GM19468 (cell line): ENCODE measurements around the gene LEFTY1.

Experiments used
- ATAC-seq: cut with Tn5 transposase; IDR thresholded peaks from one replicate; pipeline ENCODE4 v1.9.1; 2021; ENCODE audit warnings: mild to moderate bottlenecking, moderate library complexity, moderate number of reproducible peaks; ENCODE audit not compliant: unreplicated experiment; ENCODE audit errors: extremely low read depth

The LEFTY1 gene

GRCh38 chr1:225917101-225917500, 28.2 kb upstream of the LEFTY1 start:
- no peak for ATAC-seq

- no peak for ATAC-seq
Measured at GRCh38 chr1:225915538-225915991, 26.6 kb upstream of the LEFTY1 start.

GRCh38 chr1:225914947-225915346, 26.0 kb upstream of the LEFTY1 start:
- ATAC-seq = no peak

GRCh38 chr1:225914391-225914790, 25.4 kb upstream of the LEFTY1 start:
- ATAC-seq = no peak

- ATAC-seq = peak; percentile 86
Measured at GRCh38 chr1:225911191-225912130, 22.5 kb upstream of the LEFTY1 start.

- ATAC-seq = no peak
Measured at GRCh38 chr1:225909477-225909876, 20.5 kb upstream of the LEFTY1 start.

GRCh38 chr1:225908773-225909172, 19.8 kb upstream of the LEFTY1 start:
- ATAC-seq = no peak

- no peak for ATAC-seq
Measured at GRCh38 chr1:225908013-225908640, 19.2 kb upstream of the LEFTY1 start.

GRCh38 chr1:225907341-225907740, 18.4 kb upstream of the LEFTY1 start:
- ATAC-seq = no peak

GRCh38 chr1:225906467-225906866, 17.5 kb upstream of the LEFTY1 start:
- ATAC-seq = no peak

- no peak for ATAC-seq
Measured at GRCh38 chr1:225903623-225904022, 14.7 kb upstream of the LEFTY1 start.

GRCh38 chr1:225899044-225899925, 10.3 kb upstream of the LEFTY1 start:
- ATAC-seq = no peak

GRCh38 chr1:225897595-225898514, 8.9 kb upstream of the LEFTY1 start:
- no peak for ATAC-seq

- ATAC-seq = peak; percentile 100
Measured at GRCh38 chr1:225896937-225897549, 8.1 kb upstream of the LEFTY1 start.

- ATAC-seq = no peak
Measured at GRCh38 chr1:225896494-225896893, 7.5 kb upstream of the LEFTY1 start.

- no peak for ATAC-seq
Measured at GRCh38 chr1:225892307-225892706, 3.4 kb upstream of the LEFTY1 start.

GRCh38 chr1:225891229-225891972, 2.5 kb upstream of the LEFTY1 start:
- no peak for ATAC-seq
